IMR-90 (cell line): ENCODE data around the gene RFX1. TPM values are rescaled to one million over a fixed set of nuclear protein-coding genes. Genes with fewer than 3 reads are reported as not detected.

Source experiments
- ATAC-seq: fragments of 200-7000 bp; cut with Tn5 transposase; 2 replicates; pipeline ENCODE4 v1.9.1; 2020; ENCODE audit warnings: low read depth, mild to moderate bottlenecking, moderate library complexity
- BruUV-seq: library from RNA; stranded (reverse); fragments of 400-500 nt; replicated peaks from 2 replicates; lab custom pipeline; 2021; lab: Mats Ljungman, UMichigan
- CTCF ChIA-PET: fragments of 300-600 bp; formaldehyde crosslinking; extraction: SDS; loops from one replicate; lab custom pipeline; 2021; ENCODE audit warnings: antibody characterized with exemption; lab: Yijun Ruan, JAX
- POLR2A ChIA-PET: fragments of 300-600 bp; sonication (Branson Sonifier 250); formaldehyde crosslinking; loops from one replicate; lab custom pipeline; 2022; ENCODE audit warnings: antibody characterized with exemption; ENCODE audit not compliant: unreplicated experiment; lab: Charles Lee
- DNase-seq: peaks from one replicate; pipeline ENCODE4 v3.0.0; 2013
- H2AFZ ChIP-seq: replicated peaks from 2 replicates; pipeline ENCODE3; 2013; ENCODE audit warnings: low read length, mild to moderate bottlenecking; ENCODE audit not compliant: poor library complexity
- H2AK5ac ChIP-seq: 2 replicates; pipeline ENCODE4 v1.6.1; 2013; ENCODE audit warnings: low read depth, low read length, inconsistent platforms
- H2AK9ac ChIP-seq: replicated peaks from 2 replicates; pipeline ENCODE3; 2013; ENCODE audit warnings: mild to moderate bottlenecking, low read depth, low read length, moderate library complexity; ENCODE audit not compliant: poor library complexity
- H2BK120ac ChIP-seq: 2 replicates; pipeline ENCODE4 v1.6.1; 2013; ENCODE audit warnings: low read depth, low read length, inconsistent platforms
- H2BK15ac ChIP-seq: 3 replicates; pipeline ENCODE4 v1.6.1; 2013; ENCODE audit warnings: low read depth, low read length, inconsistent platforms
- H2BK20ac ChIP-seq: 2 replicates; pipeline ENCODE4 v1.6.1; 2013; ENCODE audit warnings: low read depth, mild to moderate bottlenecking, inconsistent platforms, low read length, moderate library complexity
- H2BK5ac ChIP-seq: 2 replicates; pipeline ENCODE4 v1.6.1; 2013; ENCODE audit warnings: mild to moderate bottlenecking, low read depth, low read length, inconsistent platforms; ENCODE audit not compliant: poor library complexity, severe bottlenecking
- H3K14ac ChIP-seq: replicated peaks from 2 replicates; pipeline ENCODE4 v1.6.1; 2013; ENCODE audit warnings: low read depth, low read length, inconsistent platforms
- H3K18ac ChIP-seq: 2 replicates; pipeline ENCODE4 v1.6.1; 2013; ENCODE audit warnings: low read depth, low read length, control low read depth
- H3K23ac ChIP-seq: 2 replicates; pipeline ENCODE4 v1.6.1; 2013; ENCODE audit warnings: low read depth, low read length, inconsistent platforms
- H3K27ac ChIP-seq: 2 replicates; pipeline ENCODE4 v1.5.1; 2013; ENCODE audit warnings: mild to moderate bottlenecking, control low read depth, low read length; ENCODE audit not compliant: insufficient read depth
- H3K27me3 ChIP-seq: 2 replicates; pipeline ENCODE4 v1.6.1; 2013; ENCODE audit warnings: low read length; ENCODE audit not compliant: control insufficient read depth, insufficient read depth
- H3K36me3 ChIP-seq: 2 replicates; pipeline ENCODE4 v1.6.1; 2013; ENCODE audit warnings: low read length, mixed read lengths; ENCODE audit not compliant: control insufficient read depth, insufficient read depth
- H3K4ac ChIP-seq: 2 replicates; pipeline ENCODE4 v1.6.1; 2013; ENCODE audit warnings: low read depth, low read length, inconsistent platforms
- H3K4me1 ChIP-seq: 2 replicates; pipeline ENCODE4 v1.6.1; 2013; ENCODE audit warnings: low read length, mixed read lengths; ENCODE audit not compliant: control insufficient read depth, insufficient read depth
- H3K4me2 ChIP-seq: 2 replicates; pipeline ENCODE4 v1.6.1; 2013; ENCODE audit warnings: low read depth, mild to moderate bottlenecking, control low read depth, low read length, moderate library complexity
- H3K4me3 ChIP-seq: 2 replicates; pipeline ENCODE4 v1.5.1; 2013; ENCODE audit warnings: low read depth, mild to moderate bottlenecking, control low read depth, low read length, moderate library complexity; ENCODE audit not compliant: insufficient read depth
- H3K56ac ChIP-seq: 2 replicates; pipeline ENCODE4 v1.6.1; 2013; ENCODE audit warnings: low read length, inconsistent platforms; ENCODE audit not compliant: insufficient read depth; ENCODE audit errors: extremely low read depth
- H3K79me1 ChIP-seq, 2 experiments: 2 replicates each; pipeline ENCODE4 v1.6.1; 2013; ENCODE audit warnings: low read length in 2 of 2, inconsistent platforms in 1 of 2, low read depth in 1 of 2
- H3K9ac ChIP-seq: 2 replicates; pipeline ENCODE4 v1.6.1; 2013; ENCODE audit warnings: low read depth, low read length, control low read depth
- H3K9me1 ChIP-seq: 2 replicates; pipeline ENCODE4 v1.6.1; 2013; ENCODE audit warnings: low read length, inconsistent platforms; ENCODE audit not compliant: insufficient read depth
- H3K9me3 ChIP-seq: 2 replicates; pipeline ENCODE4 v1.6.1; 2013; ENCODE audit warnings: low read length; ENCODE audit not compliant: control insufficient read depth, insufficient read depth
- H4K20me1 ChIP-seq: 2 replicates; pipeline ENCODE4 v1.6.1; 2013; ENCODE audit warnings: low read length, inconsistent platforms; ENCODE audit not compliant: insufficient read depth
- H4K5ac ChIP-seq: 2 replicates; pipeline ENCODE4 v1.6.1; 2013; ENCODE audit warnings: mild to moderate bottlenecking, low read depth, low read length, control low read depth
- H4K8ac ChIP-seq, 2 experiments: 2 replicates each; pipeline ENCODE4 v1.6.1; 2013; ENCODE audit warnings: low read depth in 2 of 2, low read length in 2 of 2, control low read depth in 1 of 2, inconsistent platforms in 1 of 2
- H4K91ac ChIP-seq: 2 replicates; pipeline ENCODE4 v1.6.1; 2013; ENCODE audit warnings: low read depth, low read length, inconsistent platforms; ENCODE audit not compliant: insufficient read depth
- BHLHE40 ChIP-seq: fragments of 150-350 bp; IDR thresholded peaks from 2 replicates; pipeline ENCODE4 v1.6.1; 2016; ENCODE audit warnings: mild to moderate bottlenecking, low read depth, low read length
- CEBPB ChIP-seq: IDR thresholded peaks from 2 replicates; pipeline ENCODE4 v1.6.1; 2012; ENCODE audit warnings: low read depth, low read length, improper control_type of control experiment
- CHD1 ChIP-seq: IDR thresholded peaks from 2 replicates; pipeline ENCODE4 v1.6.1; 2012; ENCODE audit warnings: low read depth, low read length, improper control_type of control experiment
- FOS ChIP-seq: fragments of 150-350 bp; IDR thresholded peaks from 2 replicates; pipeline ENCODE4 v1.6.1; 2016; ENCODE audit warnings: low read depth, low read length
- MAFK ChIP-seq: IDR thresholded peaks from 2 replicates; pipeline ENCODE4 v1.6.1; 2012; ENCODE audit warnings: low read depth, low read length, improper control_type of control experiment
- MAZ ChIP-seq: IDR thresholded peaks from 2 replicates; pipeline ENCODE4 v1.6.1; 2012; ENCODE audit warnings: low read depth, mild to moderate bottlenecking, low read length, improper control_type of control experiment, moderate library complexity, borderline replicate concordance
- MXI1 ChIP-seq: IDR thresholded peaks from 2 replicates; pipeline ENCODE4 v1.6.1; 2012; ENCODE audit warnings: low read depth, mild to moderate bottlenecking, low read length, moderate library complexity, borderline replicate concordance
- NFE2L2 ChIP-seq: fragments of 150-350 bp; IDR thresholded peaks from 2 replicates; pipeline ENCODE4 v1.6.1; 2016; ENCODE audit warnings: low read depth, mild to moderate bottlenecking, low read length
- POLR2A ChIP-seq: IDR thresholded peaks from 2 replicates; pipeline ENCODE4 v1.6.1; 2012; ENCODE audit warnings: mild to moderate bottlenecking, low read depth, low read length
- RCOR1 ChIP-seq: IDR thresholded peaks from 2 replicates; pipeline ENCODE4 v1.6.1; 2012; ENCODE audit warnings: mild to moderate bottlenecking, low read length, improper control_type of control experiment; ENCODE audit not compliant: insufficient replicate concordance
- RFX5 ChIP-seq: IDR thresholded peaks from 2 replicates; pipeline ENCODE4 v1.8.0; 2012; ENCODE audit warnings: low read depth, mild to moderate bottlenecking, low read length, moderate library complexity
- SMC3 ChIP-seq: fragments of 150-350 bp; IDR thresholded peaks from 2 replicates; pipeline ENCODE4 v1.6.1; 2016; ENCODE audit warnings: low read depth, mild to moderate bottlenecking, antibody characterized with exemption, low read length, moderate library complexity
- WGBS, 2 experiments: methylation state at CpG; one replicate each; pipeline versions ENCODE4 v1.1.5 to v1.1.7; 2013; ENCODE audit warnings: missing lambda C conversion rate in 2 of 2; ENCODE audit not compliant: insufficient read length in 1 of 2; ENCODE audit errors: extremely low coverage in 2 of 2; 5-methylcytosine and 5-hydroxymethylcytosine counted together
- dilution Hi-C: fragments of 300-500 bp; cut with HindIII; formaldehyde crosslinking; loops from one replicate; pipeline ENCODE4 v1.14.3; 2018; ENCODE audit warnings: low sequenced_read_pairs; ENCODE audit not compliant: unreplicated experiment
- in situ Hi-C: fragments of 300-500 bp; cut with MboI; formaldehyde crosslinking; loops from 3 replicates; pipeline ENCODE4 v1.14.3; 2019; ENCODE audit warnings: low sequenced_read_pairs, inconsistent platforms, mixed read lengths
- intact Hi-C: fragments of 100-400 bp; cut with micrococcal nuclease; formaldehyde crosslinking; loops from 2 replicates; pipeline ENCODE4 v1.10.0; 2022
- polyA plus RNA-seq, 3 experiments: library from polyadenylated mRNA; depleted of rRNA; stranded (reverse); fragments of >200 nt; gene quantifications; 2 replicates each; pipeline ENCODE4 v1.2.3, GENCODE V29; 2012; ENCODE audit warnings: low replicate concordance in 1 of 3
- total RNA-seq: library from RNA; depleted of rRNA; stranded (reverse); fragments of >200 nt; gene quantifications from 2 replicates; pipeline ENCODE4 v1.2.3, GENCODE V29; 2012
- TF ChIP-seq, protein P1 (sequence below): fragments of 150-350 bp; IDR thresholded peaks from 2 replicates; pipeline ENCODE4 v1.6.1; 2017; ENCODE audit warnings: mild to moderate bottlenecking, antibody characterized with exemption, low read length, low read depth
- TF ChIP-seq, protein P2 (sequence below): conservative IDR thresholded peaks from 2 replicates; pipeline ENCODE4 v1.5.1; 2012; ENCODE audit warnings: mild to moderate bottlenecking, low read depth, low read length, improper control_type of control experiment
- TF ChIP-seq, protein P3 (sequence below): fragments of 150-350 bp; IDR thresholded peaks from 2 replicates; pipeline ENCODE4 v1.6.1; 2016; ENCODE audit warnings: low read depth, mild to moderate bottlenecking, low read length, moderate library complexity, borderline replicate concordance

Gene RFX1
- total and polyA plus RNA-seq, 2 of the 4 experiments (the other 2 are of a cell fraction) = 0.36 to 3.1 TPM

DNA sequence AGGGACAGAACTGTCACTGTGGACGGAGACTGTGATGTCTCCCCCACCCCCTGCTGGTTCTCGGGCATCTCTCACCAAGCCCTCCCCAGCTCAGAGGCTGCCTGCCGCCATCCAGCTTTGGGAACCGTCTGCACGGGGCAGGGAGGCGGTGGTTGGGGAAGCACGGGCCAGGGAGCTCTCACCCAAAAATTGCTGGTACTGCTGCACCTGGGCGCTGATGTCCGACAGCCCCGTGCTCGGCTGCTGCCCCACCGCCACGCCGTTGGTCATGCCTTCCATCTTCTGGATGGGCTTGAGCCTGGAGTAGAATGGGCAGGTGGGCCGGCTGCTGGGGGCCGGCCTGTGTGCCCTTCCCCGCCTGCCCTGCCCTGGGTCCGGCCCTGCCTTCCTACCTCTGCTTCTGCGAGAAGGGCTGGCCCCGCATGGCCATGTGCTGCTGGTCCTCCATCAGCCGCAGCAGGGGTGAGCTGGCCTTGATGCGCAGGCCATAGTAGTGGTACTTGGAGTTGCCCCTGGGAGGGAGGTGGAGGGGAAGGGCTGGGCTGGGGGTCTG, 37.7 kb downstream of the RFX1 start:
- Histone ChIP-seq H3K4me3 (no peak overlapping the region), H2AFZ (no peak overlapping the region), H4K20me1 (peaks cover 7% of the 10 kb centered on the region), H2BK120ac (no peak overlapping the region), H2BK20ac (no peak overlapping the region), H4K5ac (no peak overlapping the region), H3K27me3 (no peaks in the 10 kb centered on the region), H3K9me3 (no peaks in the 10 kb centered on the region), H3K14ac (no peak overlapping the region), H3K4me2 (no peak overlapping the region), H4K8ac (no peak overlapping the region), H2AK5ac (no peak overlapping the region), H3K9me1 (no peaks in the 10 kb centered on the region; the same call in 1 of the 2 replicates), H3K27ac (no peak overlapping the region), H3K23ac (no peak overlapping the region), H3K18ac (no peak overlapping the region), H3K9ac (no peak overlapping the region), H4K91ac (no peak overlapping the region), H3K4me1 (peaks cover 3% of the 10 kb centered on the region; the same call in 1 of the 2 replicates), H3K56ac (no peak overlapping the region), H2BK15ac (no peak overlapping the region), H2AK9ac (no peak overlapping the region), H3K36me3 (peaks cover 33% of the 10 kb centered on the region; the same call in 1 of the 2 replicates), H2BK5ac (no peak overlapping the region), H3K4ac (no peak overlapping the region), H3K79me1 (no peaks in the 10 kb centered on the region)
- WGBS, 2 experiments = 97% methylated on average over 9 of the region's 22 CpGs; no CpG with 5 or more reads in 1 of the 2 experiments
- in situ Hi-C loops = no loop called here
- TF ChIP-seq MXI1 (no peak), RFX5 (no peak), BHLHE40 (no peak), CEBPB (no peak), RCOR1 (no peak), MAFK (no peak), NFE2L2 (no peak), POLR2A (no peak), MAZ (no peak), CHD1 (no peak), FOS (no peak), SMC3 (no peak)
- TF ChIP-seq, protein P1, sequence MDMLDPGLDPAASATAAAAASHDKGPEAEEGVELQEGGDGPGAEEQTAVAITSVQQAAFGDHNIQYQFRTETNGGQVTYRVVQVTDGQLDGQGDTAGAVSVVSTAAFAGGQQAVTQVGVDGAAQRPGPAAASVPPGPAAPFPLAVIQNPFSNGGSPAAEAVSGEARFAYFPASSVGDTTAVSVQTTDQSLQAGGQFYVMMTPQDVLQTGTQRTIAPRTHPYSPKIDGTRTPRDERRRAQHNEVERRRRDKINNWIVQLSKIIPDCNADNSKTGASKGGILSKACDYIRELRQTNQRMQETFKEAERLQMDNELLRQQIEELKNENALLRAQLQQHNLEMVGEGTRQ = no peak
- TF ChIP-seq, protein P2, sequence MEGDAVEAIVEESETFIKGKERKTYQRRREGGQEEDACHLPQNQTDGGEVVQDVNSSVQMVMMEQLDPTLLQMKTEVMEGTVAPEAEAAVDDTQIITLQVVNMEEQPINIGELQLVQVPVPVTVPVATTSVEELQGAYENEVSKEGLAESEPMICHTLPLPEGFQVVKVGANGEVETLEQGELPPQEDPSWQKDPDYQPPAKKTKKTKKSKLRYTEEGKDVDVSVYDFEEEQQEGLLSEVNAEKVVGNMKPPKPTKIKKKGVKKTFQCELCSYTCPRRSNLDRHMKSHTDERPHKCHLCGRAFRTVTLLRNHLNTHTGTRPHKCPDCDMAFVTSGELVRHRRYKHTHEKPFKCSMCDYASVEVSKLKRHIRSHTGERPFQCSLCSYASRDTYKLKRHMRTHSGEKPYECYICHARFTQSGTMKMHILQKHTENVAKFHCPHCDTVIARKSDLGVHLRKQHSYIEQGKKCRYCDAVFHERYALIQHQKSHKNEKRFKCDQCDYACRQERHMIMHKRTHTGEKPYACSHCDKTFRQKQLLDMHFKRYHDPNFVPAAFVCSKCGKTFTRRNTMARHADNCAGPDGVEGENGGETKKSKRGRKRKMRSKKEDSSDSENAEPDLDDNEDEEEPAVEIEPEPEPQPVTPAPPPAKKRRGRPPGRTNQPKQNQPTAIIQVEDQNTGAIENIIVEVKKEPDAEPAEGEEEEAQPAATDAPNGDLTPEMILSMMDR = no peak
- TF ChIP-seq, protein P3, sequence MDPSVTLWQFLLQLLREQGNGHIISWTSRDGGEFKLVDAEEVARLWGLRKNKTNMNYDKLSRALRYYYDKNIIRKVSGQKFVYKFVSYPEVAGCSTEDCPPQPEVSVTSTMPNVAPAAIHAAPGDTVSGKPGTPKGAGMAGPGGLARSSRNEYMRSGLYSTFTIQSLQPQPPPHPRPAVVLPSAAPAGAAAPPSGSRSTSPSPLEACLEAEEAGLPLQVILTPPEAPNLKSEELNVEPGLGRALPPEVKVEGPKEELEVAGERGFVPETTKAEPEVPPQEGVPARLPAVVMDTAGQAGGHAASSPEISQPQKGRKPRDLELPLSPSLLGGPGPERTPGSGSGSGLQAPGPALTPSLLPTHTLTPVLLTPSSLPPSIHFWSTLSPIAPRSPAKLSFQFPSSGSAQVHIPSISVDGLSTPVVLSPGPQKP = no peak
- dilution Hi-C loops = no loop called here
- intact Hi-C loops = no loop called here
- ATAC-seq (no peak), DNase-seq (no peak)
- ChIA-PET POLR2A (no interaction called here), CTCF (no interaction called here)
- BruUV-seq = no TSS peak
